ENCODE results near the gene SLC13A2. TPM values are rescaled to one million over a fixed set of nuclear protein-coding genes. Genes with fewer than 3 reads are reported as not detected.
"Not testable (repeated sequence)": the region's sequence is repeated elsewhere in the genome, so short reads cannot be mapped to it uniquely, and the experiment has no call there.

Gene SLC13A2
- total RNA-seq, 1 experiment from 2014 or later = not detected

GRCh38 chr17:28427371-28427770 is 46.1 kb upstream of the SLC13A2 start:
- Histone ChIP-seq H2BK15ac (ENCODE audit: low read depth, low read length) (no peak overlapping the region), H3K4me2 (ENCODE audit: insufficient read depth, insufficient read length, low read length) (no peak overlapping the region), H4K20me1 (ENCODE audit: control insufficient read depth, insufficient read depth, insufficient read length) (no peaks in the 10 kb centered on the region), H3K27ac (ENCODE audit: insufficient read length, low read depth, low read length) (no peak overlapping the region), H3K14ac (ENCODE audit: insufficient read depth, low read length) (no peak overlapping the region), H3K4me1 (ENCODE audit: insufficient read depth, low read length) (no peaks in the 10 kb centered on the region), H3K9me3 (ENCODE audit: control insufficient read depth, low read depth, low read length) (no peaks in the 10 kb centered on the region), H3T11ph (ENCODE audit: low read length) (no peak overlapping the region), H2BK120ac (ENCODE audit: low read depth, low read length, poor library complexity, severe bottlenecking) (no peak overlapping the region), H3K23ac (ENCODE audit: insufficient read length, low read depth, low read length) (no peak overlapping the region), H2BK20ac (ENCODE audit: low read depth, low read length, poor library complexity, severe bottlenecking) (no peak overlapping the region), H4K8ac (replicated peaks; ENCODE audit: insufficient read length, low read depth, low read length) (no peak overlapping the region), H3K18ac (ENCODE audit: insufficient read length, low read depth, low read length) (no peak overlapping the region), H3K23me2 (ENCODE audit: insufficient read length, low read depth, low read length, poor library complexity, severe bottlenecking) (no peaks in the 10 kb centered on the region), H2AK5ac (ENCODE audit: insufficient read length, low read length) (no peak overlapping the region), H3K79me2 (ENCODE audit: insufficient read depth, low read length) (no peaks in the 10 kb centered on the region), H3K4ac (ENCODE audit: low read depth, low read length) (no peak overlapping the region), H2BK12ac (ENCODE audit: insufficient read length, low read depth, low read length) (no peak overlapping the region), H4K91ac (ENCODE audit: insufficient read length, low read depth, low read length) (no peak overlapping the region), H4K5ac (ENCODE audit: insufficient read length, low read depth, low read length) (no peak overlapping the region), H3K27me3 (ENCODE audit: insufficient read depth, low read length) (no peaks in the 10 kb centered on the region), H3K56ac (ENCODE audit: insufficient read length, low read depth, low read length) (no peak overlapping the region), H3K79me1 (ENCODE audit: insufficient read depth, low read depth, low read length, poor library complexity, severe bottlenecking) (no peaks in the 10 kb centered on the region), H3K9ac (ENCODE audit: extremely low read depth, insufficient read length, low read length) (no peak overlapping the region), H2AFZ (ENCODE audit: low read length) (no peak overlapping the region), H2BK5ac (ENCODE audit: insufficient read length, low read length) (no peak overlapping the region)
- Mint-ChIP-seq H3K9me3 (no peaks in the 10 kb centered on the region), H3K4me1 (peaks cover 0 to 4% of the 10 kb centered on the region in 2 experiments; a peak in 1 of 4 replicates), H3K27ac (no peak overlapping the region), H3K4me3 (no peak overlapping the region), H3K27me3 (ENCODE audit: low read depth) (peaks cover 21% of the 10 kb centered on the region), H3K36me3 (ENCODE audit: insufficient read depth in 1 of 3, low read depth in 3 of 3) (no peaks in the 10 kb centered on the region)
- WGBS (ENCODE audit: extremely low coverage, insufficient read length, low lambda C conversion rate) = no CpG with 5 or more reads among the region's 5 CpGs
- no peak for DNase-seq
- TF ChIP-seq CTCF (conservative IDR thresholded peaks at IDR 0.05) = no peak

GRCh38 chr17:28427982-28428381 is 45.5 kb upstream of the SLC13A2 start:
- not testable (repeated sequence) for H3K18ac ChIP-seq (ENCODE audit: insufficient read length, low read depth, low read length); H3K4me3 Mint-ChIP-seq; H3K9me3 ChIP-seq (ENCODE audit: control insufficient read depth, low read depth, low read length); H3K56ac ChIP-seq (ENCODE audit: insufficient read length, low read depth, low read length); H3K9ac ChIP-seq (ENCODE audit: extremely low read depth, insufficient read length, low read length); H4K91ac ChIP-seq (ENCODE audit: insufficient read length, low read depth, low read length); H2AFZ ChIP-seq (ENCODE audit: low read length); H3K27ac ChIP-seq (ENCODE audit: insufficient read length, low read depth, low read length); H3K27ac Mint-ChIP-seq; H2BK15ac ChIP-seq (ENCODE audit: low read depth, low read length); H2BK12ac ChIP-seq (ENCODE audit: insufficient read length, low read depth, low read length); H4K20me1 ChIP-seq (ENCODE audit: control insufficient read depth, insufficient read depth, insufficient read length); H3K4me1 ChIP-seq (ENCODE audit: insufficient read depth, low read length); H3K14ac ChIP-seq (ENCODE audit: insufficient read depth, low read length); H3K4ac ChIP-seq (ENCODE audit: low read depth, low read length); DNase-seq; H3K4me2 ChIP-seq (ENCODE audit: insufficient read depth, insufficient read length, low read length); H2BK5ac ChIP-seq (ENCODE audit: insufficient read length, low read length); H3K36me3 Mint-ChIP-seq (ENCODE audit: insufficient read depth in 1 of 3, low read depth in 3 of 3); H2BK120ac ChIP-seq (ENCODE audit: low read depth, low read length, poor library complexity, severe bottlenecking); H4K8ac ChIP-seq (replicated peaks; ENCODE audit: insufficient read length, low read depth, low read length); H3K4me1 Mint-ChIP-seq; H2BK20ac ChIP-seq (ENCODE audit: low read depth, low read length, poor library complexity, severe bottlenecking); H3K27me3 ChIP-seq (ENCODE audit: insufficient read depth, low read length); H4K5ac ChIP-seq (ENCODE audit: insufficient read length, low read depth, low read length); H3K23ac ChIP-seq (ENCODE audit: insufficient read length, low read depth, low read length); H3K79me2 ChIP-seq (ENCODE audit: insufficient read depth, low read length); H2AK5ac ChIP-seq (ENCODE audit: insufficient read length, low read length); H3K79me1 ChIP-seq (ENCODE audit: insufficient read depth, low read depth, low read length, poor library complexity, severe bottlenecking); H3K23me2 ChIP-seq (ENCODE audit: insufficient read length, low read depth, low read length, poor library complexity, severe bottlenecking); H3K9me3 Mint-ChIP-seq; H3T11ph ChIP-seq (ENCODE audit: low read length)
- peaks cover 21% of the 10 kb centered on the region for H3K27me3 Mint-ChIP-seq (ENCODE audit: low read depth)
- no CpG with 5 or more reads among the region's 4 CpGs for WGBS (ENCODE audit: extremely low coverage, insufficient read length, low lambda C conversion rate)
